Upper lobe of left lung (tissue), 4 donors: Measurements from ENCODE around the gene SLC5A11.

Experiments
- CTCF ChIP-seq, 6 experiments: fragments of 450-650 bp in 4 of 6; fragments of 200-600 bp in 2 of 6; sonication (generic) in 2 of 6; IDR thresholded peaks; one replicate each; pipeline ENCODE4 v1.5.1; 2016 to 2019; ENCODE audit warnings: antibody characterized with exemption in 6 of 6
- POLR2A ChIP-seq, 4 donors: fragments of 450-650 bp; IDR thresholded peaks; one replicate each; pipeline ENCODE4 v1.5.1; 2016 to 2017; ENCODE audit warnings: antibody characterized with exemption in 4 of 4, mild to moderate bottlenecking in 2 of 4

- TF ChIP-seq POLR2A (IDR thresholded peaks at IDR 0.05) (no peak), CTCF (IDR thresholded peaks at IDR 0.05) (no peak)
These were observed 90.4 kb downstream of the SLC5A11 start for GRCh38 chr16:24936151-24936550.
